ENCODE measurements around the gene SND1. TPM values are rescaled to one million over a fixed set of nuclear protein-coding genes. Genes with fewer than 3 reads are reported as not detected.

Gene SND1
- total and polyA plus RNA-seq, 10 of the 15 experiments (the other 5 are each of a cell fraction or from before 2014, with no cell fraction given), result 52.4 to 270 (median 146) TPM

DNA sequence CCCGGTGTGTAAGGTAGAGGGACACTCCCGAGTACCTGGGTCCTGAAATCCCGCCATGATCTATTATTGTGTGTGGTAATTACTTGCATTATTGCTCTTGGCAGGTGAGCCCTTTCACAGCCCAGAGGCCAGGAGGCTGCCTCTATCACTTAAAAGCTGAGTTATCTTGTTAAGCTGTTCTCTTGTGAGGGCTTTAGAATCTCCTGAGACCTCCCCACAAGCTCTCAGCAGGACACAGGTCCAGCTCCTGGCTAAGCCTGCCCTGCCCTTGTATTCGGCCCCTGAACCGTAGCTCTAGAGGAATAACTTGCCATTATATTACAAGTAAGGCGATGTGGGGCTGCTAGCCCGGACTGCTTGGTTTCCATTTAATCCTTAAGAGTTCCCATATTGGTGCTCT is 13.9 kb downstream of the SND1 start:
- Histone ChIP-seq H3K4me3 (no peak overlapping the region), H3K79me2 (ENCODE audit: control insufficient read depth, insufficient read depth, low read length) (peaks cover 91% of the 10 kb centered on the region), H3K27ac (ENCODE audit: control insufficient read depth, insufficient read depth) (no peak overlapping the region), H2AFZ (ENCODE audit: control insufficient read depth, low read depth, low read length) (no peak overlapping the region), H3K27me3 (replicated peaks in 1 of 2; ENCODE audit: control insufficient read depth in 2 of 2, insufficient read depth in 2 of 2, low read length in 1 of 2) (no peaks in the 10 kb centered on the region), H3K36me3 (ENCODE audit: control insufficient read depth in 2 of 2, insufficient read depth in 2 of 2, low read length in 1 of 2) (peaks cover 3 to 28% of the 10 kb centered on the region in 2 experiments), H3K9ac (ENCODE audit: control insufficient read depth, insufficient read depth, low read length) (no peak overlapping the region), H4K20me1 (ENCODE audit: control insufficient read depth, insufficient read depth) (peaks cover 9% of the 10 kb centered on the region), H3K9me3 (replicated peaks; ENCODE audit: control insufficient read depth, insufficient read depth, low read length) (no peaks in the 10 kb centered on the region), H3K4me1 (ENCODE audit: control insufficient read depth, insufficient read depth, low read length) (no peaks in the 10 kb centered on the region), H3K4me2 (ENCODE audit: control insufficient read depth, insufficient read depth) (no peak overlapping the region)
- no peak for TF ChIP-seq PML (IDR thresholded peaks at IDR 0.05; ENCODE audit: low read length)
- no peak for TF ChIP-seq CHD1 (IDR thresholded peaks at IDR 0.05; ENCODE audit: low read depth, low read length)
- TF ChIP-seq BMI1 (IDR thresholded peaks at IDR 0.05; ENCODE audit: borderline replicate concordance), result no peak
- TF ChIP-seq EED (IDR thresholded peaks at IDR 0.05; ENCODE audit: low read depth), result no peak
- no peak for TF ChIP-seq POU2F2 (IDR thresholded peaks at IDR 0.05; ENCODE audit: borderline replicate concordance, low read depth, low read length)
- no peak for TF ChIP-seq CREB1 (IDR thresholded peaks at IDR 0.05; ENCODE audit: low read depth)
- no peak for TF ChIP-seq HDAC6 (IDR thresholded peaks at IDR 0.05; ENCODE audit: unreplicated experiment)
- TF ChIP-seq POLR2AphosphoS2 (IDR thresholded peaks at IDR 0.05; ENCODE audit: low read depth, low read length), result no peak
- no peak for TF ChIP-seq ZSCAN29 (IDR thresholded peaks at IDR 0.05)
- TF ChIP-seq KLF5 (IDR thresholded peaks at IDR 0.05; ENCODE audit: partially characterized antibody), result no peak
- TF ChIP-seq, protein P1, sequence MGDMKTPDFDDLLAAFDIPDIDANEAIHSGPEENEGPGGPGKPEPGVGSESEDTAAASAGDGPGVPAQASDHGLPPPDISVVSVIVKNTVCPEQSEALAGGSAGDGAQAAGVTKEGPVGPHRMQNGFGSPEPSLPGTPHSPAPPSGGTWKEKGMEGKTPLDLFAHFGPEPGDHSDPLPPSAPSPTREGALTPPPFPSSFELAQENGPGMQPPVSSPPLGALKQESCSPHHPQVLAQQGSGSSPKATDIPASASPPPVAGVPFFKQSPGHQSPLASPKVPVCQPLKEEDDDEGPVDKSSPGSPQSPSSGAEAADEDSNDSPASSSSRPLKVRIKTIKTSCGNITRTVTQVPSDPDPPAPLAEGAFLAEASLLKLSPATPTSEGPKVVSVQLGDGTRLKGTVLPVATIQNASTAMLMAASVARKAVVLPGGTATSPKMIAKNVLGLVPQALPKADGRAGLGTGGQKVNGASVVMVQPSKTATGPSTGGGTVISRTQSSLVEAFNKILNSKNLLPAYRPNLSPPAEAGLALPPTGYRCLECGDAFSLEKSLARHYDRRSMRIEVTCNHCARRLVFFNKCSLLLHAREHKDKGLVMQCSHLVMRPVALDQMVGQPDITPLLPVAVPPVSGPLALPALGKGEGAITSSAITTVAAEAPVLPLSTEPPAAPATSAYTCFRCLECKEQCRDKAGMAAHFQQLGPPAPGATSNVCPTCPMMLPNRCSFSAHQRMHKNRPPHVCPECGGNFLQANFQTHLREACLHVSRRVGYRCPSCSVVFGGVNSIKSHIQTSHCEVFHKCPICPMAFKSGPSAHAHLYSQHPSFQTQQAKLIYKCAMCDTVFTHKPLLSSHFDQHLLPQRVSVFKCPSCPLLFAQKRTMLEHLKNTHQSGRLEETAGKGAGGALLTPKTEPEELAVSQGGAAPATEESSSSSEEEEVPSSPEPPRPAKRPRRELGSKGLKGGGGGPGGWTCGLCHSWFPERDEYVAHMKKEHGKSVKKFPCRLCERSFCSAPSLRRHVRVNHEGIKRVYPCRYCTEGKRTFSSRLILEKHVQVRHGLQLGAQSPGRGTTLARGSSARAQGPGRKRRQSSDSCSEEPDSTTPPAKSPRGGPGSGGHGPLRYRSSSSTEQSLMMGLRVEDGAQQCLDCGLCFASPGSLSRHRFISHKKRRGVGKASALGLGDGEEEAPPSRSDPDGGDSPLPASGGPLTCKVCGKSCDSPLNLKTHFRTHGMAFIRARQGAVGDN (IDR thresholded peaks at IDR 0.05), result no peak
- no peak for TF ChIP-seq NFXL1 (IDR thresholded peaks at IDR 0.05; ENCODE audit: borderline replicate concordance)
- ChIA-PET CTCF (interaction anchor here (1.0 kb wide), 2 partner anchors 11 to 42 kb away, joined by 4 to 5 read pairs; no protein-coding TSS in a partner anchor), RAD21 (ENCODE audit: unreplicated experiment) (interaction anchor here (0.9 kb wide), 1 partner anchor 13 kb away, joined by 3 read pairs; no protein-coding TSS in a partner anchor), POLR2A (interaction anchor here (1.1 to 1.4 kb wide), 3 partner anchors 10 to 80 kb away, joined by 3 to 5 read pairs (median 5); partner anchors contain the start of gene GCC1), SMC1A (ENCODE audit: uncharacterized antibody, unreplicated experiment) (interaction anchor here (0.9 to 1.2 kb wide), 4 partner anchors 9 to 543 kb away, joined by 3 to 4 read pairs (median 4); no protein-coding TSS in a partner anchor)
- WGBS (ENCODE audit: insufficient coverage, insufficient replicate concordance, low lambda C conversion rate, missing lambda C conversion rate), result 87% methylated on average over 7 of the region's 7 CpGs
- intact Hi-C loops (cut with micrococcal nuclease; ENCODE audit: unreplicated experiment) (no loop called here), in situ Hi-C loops (cut with MboI) (no loop called here)
- FAIRE-seq (no peak), ATAC-seq (no peak), DNase-seq (ENCODE audit: low read depth, low spot score) (no peak)
- BruUV-seq (replicated peaks), result no TSS peak

Data from GM12878 (cell line).